GM19452 (cell line): ENCODE measurements around the gene CELSR1.

Source experiments
- ATAC-seq: cut with Tn5 transposase; IDR thresholded peaks from one replicate; pipeline ENCODE4 v1.9.1; 2021; ENCODE audit not compliant: unreplicated experiment

The CELSR1 gene

GRCh38 chr22:46535876-46536536 lies 1.4 kb downstream of the CELSR1 start:
- ATAC-seq: no peak

- ATAC-seq: no peak
These were observed 2.4 kb downstream of the CELSR1 start for GRCh38 chr22:46534901-46535630.

GRCh38 chr22:46534177-46534776 lies 3.1 kb downstream of the CELSR1 start:
- no peak for ATAC-seq

- ATAC-seq: no peak
These were observed 4.2 kb downstream of the CELSR1 start for GRCh38 chr22:46533070-46533833.

GRCh38 chr22:46532416-46532815 lies 5.0 kb downstream of the CELSR1 start:
- ATAC-seq: no peak

GRCh38 chr22:46531581-46532175 lies 5.7 kb downstream of the CELSR1 start:
- no peak for ATAC-seq

GRCh38 chr22:46528121-46528610 lies 9.3 kb downstream of the CELSR1 start:
- ATAC-seq: no peak

GRCh38 chr22:46526244-46526839 lies 11.1 kb downstream of the CELSR1 start:
- ATAC-seq: no peak

- ATAC-seq: no peak
These were observed 11.8 kb downstream of the CELSR1 start for GRCh38 chr22:46525389-46526243.

- no peak for ATAC-seq
These were observed 13.1 kb downstream of the CELSR1 start for GRCh38 chr22:46524203-46524740.

- ATAC-seq: no peak
These were observed 14.6 kb downstream of the CELSR1 start for GRCh38 chr22:46522797-46523196.

GRCh38 chr22:46521994-46522393 lies 15.4 kb downstream of the CELSR1 start:
- ATAC-seq: no peak

- no peak for ATAC-seq
These were observed 16.5 kb downstream of the CELSR1 start for GRCh38 chr22:46520880-46521279.

GRCh38 chr22:46519377-46519776 lies 18.0 kb downstream of the CELSR1 start:
- no peak for ATAC-seq

GRCh38 chr22:46518542-46519325 lies 18.7 kb downstream of the CELSR1 start:
- no peak for ATAC-seq

GRCh38 chr22:46518038-46518437 lies 19.4 kb downstream of the CELSR1 start:
- no peak for ATAC-seq

GRCh38 chr22:46517255-46517761 lies 20.1 kb downstream of the CELSR1 start:
- ATAC-seq: no peak

GRCh38 chr22:46516638-46517037 lies 20.8 kb downstream of the CELSR1 start:
- no peak for ATAC-seq
